Aortic smooth muscle cell (primary cell): ENCODE results near the gene MANSC1. TPM values are rescaled to one million over a fixed set of nuclear protein-coding genes. Genes with fewer than 3 reads are reported as not detected.

Source experiments
- total RNA-seq: library from RNA; depleted of rRNA; stranded (reverse); fragments of >200 nt; gene quantifications from 2 replicates; pipeline ENCODE4 v1.2.3, GENCODE V29; 2014

MANSC1 gene
- 4.2 and 6.8 TPM in 2 replicates for total RNA-seq

GRCh38 chr12:12349711-12350665, at the start of gene MANSC1:
Gene MANSC1, minus strand, starts transcription at chr12:12350242. Its CDS starts 6,928 bp downstream, at chr12:12343314.

GRCh38 chr12:12356896-12357718, 7.1 kb upstream of the MANSC1 start, which contains the start of gene BORCS5:
Gene BORCS5, plus strand, starts transcription at chr12:12357078. Its CDS starts 374 bp downstream, at chr12:12357452.

Other genes starting within 250 kb of the MANSC1 start
- gene LRP6, start 83.2 kb downstream of the MANSC1 start, total RNA-seq: 41.4 and 45.0 TPM in 2 replicates
- 15.4 and 17.3 TPM in 2 replicates for gene BORCS5, start 6.8 kb upstream of the MANSC1 start, total RNA-seq
- 6.6 and 7.8 TPM in 2 replicates for gene DUSP16, start 212.6 kb upstream of the MANSC1 start, total RNA-seq